Keratinocyte (primary cell): ENCODE results near the gene HNRNPLL. TPM values are rescaled to one million over a fixed set of nuclear protein-coding genes. Genes with fewer than 3 reads are reported as not detected.

Experiments
- DNase-seq: peaks from one replicate; pipeline ENCODE4 v3.0.0-alpha.2; 2011; ENCODE audit warnings: low read depth, missing footprints, low spot score
- FAIRE-seq: peaks from 2 replicates; lab custom pipeline; 2011; peaks lifted over from hg19 to GRCh38; lab: Jason Lieb, UNC
- H2AFZ ChIP-seq: 2 replicates; pipeline ENCODE4 v1.6.0; 2012; ENCODE audit warnings: low read length, control low read depth, inconsistent platforms; ENCODE audit not compliant: control insufficient read depth
- H3K27ac ChIP-seq: 2 replicates; pipeline ENCODE4 v1.5.1; 2011; ENCODE audit warnings: low read length; ENCODE audit not compliant: control insufficient read depth, insufficient read depth
- H3K27me3 ChIP-seq: 3 replicates; pipeline ENCODE4 v1.6.0; 2011; ENCODE audit warnings: low read length; ENCODE audit not compliant: control insufficient read depth, insufficient read depth; ENCODE audit errors: extremely low read depth
- H3K36me3 ChIP-seq, 2 experiments: 2 replicates in 1 of 2; 3 replicates in 1 of 2; pipeline ENCODE4 v1.5.1; 2011; ENCODE audit warnings: low read length in 2 of 2, mild to moderate bottlenecking in 1 of 2; ENCODE audit not compliant: control insufficient read depth in 2 of 2, insufficient read depth in 2 of 2; ENCODE audit errors: extremely low read depth in 1 of 2
- H3K4me1 ChIP-seq: 3 replicates; pipeline ENCODE4 v1.5.1; 2011; ENCODE audit warnings: low read length; ENCODE audit not compliant: control insufficient read depth, insufficient read depth; ENCODE audit errors: extremely low read depth
- H3K4me2 ChIP-seq: 3 replicates; pipeline ENCODE4 v1.6.0; 2011; ENCODE audit warnings: low read depth, low read length; ENCODE audit not compliant: control insufficient read depth, insufficient read depth; ENCODE audit errors: extremely low read depth
- H3K4me3 ChIP-seq, 3 experiments: fragments of 200-600 bp in 1 of 3; sonication (generic) in 1 of 3; 2 replicates in 2 of 3; 3 replicates in 1 of 3; pipeline ENCODE4 v1.5.1; 2011 to 2016; ENCODE audit warnings: low read length in 3 of 3, mild to moderate bottlenecking in 3 of 3, control low read depth in 2 of 3, inconsistent platforms in 1 of 3, low read depth in 1 of 3, mixed read lengths in 1 of 3, mixed run types in 1 of 3, moderate library complexity in 1 of 3; ENCODE audit not compliant: control insufficient read depth in 2 of 3, insufficient read depth in 2 of 3; ENCODE audit errors: extremely low read depth in 1 of 3
- H3K79me2 ChIP-seq: 2 replicates; pipeline ENCODE4 v1.6.0; 2012; ENCODE audit warnings: low read length; ENCODE audit not compliant: control insufficient read depth, insufficient read depth
- H3K9ac ChIP-seq: 3 replicates; pipeline ENCODE4 v1.6.0; 2011; ENCODE audit warnings: low read length; ENCODE audit not compliant: control insufficient read depth, insufficient read depth; ENCODE audit errors: extremely low read depth
- H3K9me1 ChIP-seq: 3 replicates; pipeline ENCODE4 v1.6.0; 2011; ENCODE audit warnings: low read length; ENCODE audit not compliant: control insufficient read depth, insufficient read depth; ENCODE audit errors: extremely low read depth
- H3K9me3 ChIP-seq: 2 replicates; pipeline ENCODE4 v1.5.1; 2012; ENCODE audit warnings: low read depth, low read length; ENCODE audit not compliant: control insufficient read depth
- H4K20me1 ChIP-seq: 3 replicates; pipeline ENCODE4 v1.6.0; 2011; ENCODE audit warnings: low read length; ENCODE audit not compliant: control insufficient read depth, insufficient read depth; ENCODE audit errors: extremely low read depth
- EZH2 ChIP-seq: IDR thresholded peaks from one replicate; pipeline ENCODE4 v1.6.1; 2012; ENCODE audit warnings: inconsistent platforms, mild to moderate bottlenecking, low read length, moderate library complexity
- dilution Hi-C: fragments of 300-500 bp; cut with MboI; formaldehyde crosslinking; loops from one replicate; pipeline ENCODE4 v1.7.0; 2020; ENCODE audit warnings: low sequenced_read_pairs; ENCODE audit not compliant: extremely low pct_ligation_motif_present
- polyA plus RNA-seq, 5 experiments: library from polyadenylated mRNA; depleted of rRNA in 3 of 5; stranded (reverse) in 3 of 5; stranded (forward) in 1 of 5; unstranded in 1 of 5; fragments of >200 nt; gene quantifications; 1 replicate in 1 of 5; 2 replicates in 3 of 5; 3 replicates in 1 of 5; pipeline versions ENCODE4 v1.2.1 to v1.2.3, GENCODE V29; 2011 to 2012; ENCODE audit warnings: missing spikeins in 2 of 5, low read depth in 1 of 5, low replicate concordance in 1 of 5
- TF ChIP-seq, protein P1 (sequence below), 3 experiments: IDR thresholded peaks in 1 of 3; conservative IDR thresholded peaks in 1 of 3; optimal IDR thresholded peaks in 1 of 3; 2 replicates in 2 of 3; 3 replicates in 1 of 3; pipeline versions ENCODE3 to v1.5.1; 2011; ENCODE audit warnings: low read length in 3 of 3, mild to moderate bottlenecking in 3 of 3, moderate library complexity in 2 of 3, control low read depth in 1 of 3, inconsistent platforms in 1 of 3; ENCODE audit not compliant: insufficient read depth in 2 of 3; ENCODE audit errors: extremely low read depth in 1 of 3

HNRNPLL gene
- polyA plus RNA-seq, 1 donor (not counting 4 experiments of a cell fraction or from before 2014, with no cell fraction given), result 53.8 TPM

DNA sequence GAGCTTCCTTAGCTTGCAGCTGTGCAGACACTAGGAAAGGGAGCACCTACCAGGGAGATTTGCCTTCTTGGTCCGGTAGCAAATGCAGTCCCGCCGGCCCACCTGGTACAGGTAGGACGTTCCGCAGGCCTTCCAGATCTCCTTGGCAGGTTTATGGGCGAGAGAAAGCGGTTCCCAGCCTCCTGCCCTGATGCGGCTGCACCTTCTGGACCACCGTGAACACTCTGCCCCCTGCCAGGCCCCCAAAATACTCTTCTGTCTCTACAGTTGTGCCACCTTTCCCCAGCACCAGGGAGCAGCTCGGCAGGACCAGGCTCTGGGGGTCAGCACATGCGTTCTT is 67.4 kb downstream of the HNRNPLL start:
- FAIRE-seq (no peak), DNase-seq (no peak)
- H3K79me2 ChIP-seq, result no peaks in the 10 kb centered on the region
- dilution Hi-C loops, result no loop called here
- peak overlapping the region; percentile 86 for H3K4me2 ChIP-seq
- no peaks in the 10 kb centered on the region for H3K36me3 ChIP-seq
- H3K9me3 ChIP-seq, result no peaks in the 10 kb centered on the region
- H3K9me1 ChIP-seq, result no peaks in the 10 kb centered on the region
- H3K9ac ChIP-seq, result peak overlapping the region; percentile 55
- peaks cover 3% of the 10 kb centered on the region for H3K4me1 ChIP-seq
- no peak overlapping the region for H3K4me3 ChIP-seq
- no peaks in the 10 kb centered on the region for H4K20me1 ChIP-seq
- no peak overlapping the region for H3K27ac ChIP-seq
- TF ChIP-seq EZH2, result no peak
- TF ChIP-seq, protein P1, sequence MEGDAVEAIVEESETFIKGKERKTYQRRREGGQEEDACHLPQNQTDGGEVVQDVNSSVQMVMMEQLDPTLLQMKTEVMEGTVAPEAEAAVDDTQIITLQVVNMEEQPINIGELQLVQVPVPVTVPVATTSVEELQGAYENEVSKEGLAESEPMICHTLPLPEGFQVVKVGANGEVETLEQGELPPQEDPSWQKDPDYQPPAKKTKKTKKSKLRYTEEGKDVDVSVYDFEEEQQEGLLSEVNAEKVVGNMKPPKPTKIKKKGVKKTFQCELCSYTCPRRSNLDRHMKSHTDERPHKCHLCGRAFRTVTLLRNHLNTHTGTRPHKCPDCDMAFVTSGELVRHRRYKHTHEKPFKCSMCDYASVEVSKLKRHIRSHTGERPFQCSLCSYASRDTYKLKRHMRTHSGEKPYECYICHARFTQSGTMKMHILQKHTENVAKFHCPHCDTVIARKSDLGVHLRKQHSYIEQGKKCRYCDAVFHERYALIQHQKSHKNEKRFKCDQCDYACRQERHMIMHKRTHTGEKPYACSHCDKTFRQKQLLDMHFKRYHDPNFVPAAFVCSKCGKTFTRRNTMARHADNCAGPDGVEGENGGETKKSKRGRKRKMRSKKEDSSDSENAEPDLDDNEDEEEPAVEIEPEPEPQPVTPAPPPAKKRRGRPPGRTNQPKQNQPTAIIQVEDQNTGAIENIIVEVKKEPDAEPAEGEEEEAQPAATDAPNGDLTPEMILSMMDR (optimal IDR thresholded peaks at IDR 0.05 in 1 of 3, IDR thresholded peaks at IDR 0.05 in 1 of 3, conservative IDR thresholded peaks at IDR 0.05 in 1 of 3; ENCODE audit: extremely low read depth in 1 of 3, insufficient read depth in 2 of 3, low read length in 3 of 3), result no peak
- no peak overlapping the region for H2AFZ ChIP-seq
- H3K27me3 ChIP-seq, result no peaks in the 10 kb centered on the region

DNA sequence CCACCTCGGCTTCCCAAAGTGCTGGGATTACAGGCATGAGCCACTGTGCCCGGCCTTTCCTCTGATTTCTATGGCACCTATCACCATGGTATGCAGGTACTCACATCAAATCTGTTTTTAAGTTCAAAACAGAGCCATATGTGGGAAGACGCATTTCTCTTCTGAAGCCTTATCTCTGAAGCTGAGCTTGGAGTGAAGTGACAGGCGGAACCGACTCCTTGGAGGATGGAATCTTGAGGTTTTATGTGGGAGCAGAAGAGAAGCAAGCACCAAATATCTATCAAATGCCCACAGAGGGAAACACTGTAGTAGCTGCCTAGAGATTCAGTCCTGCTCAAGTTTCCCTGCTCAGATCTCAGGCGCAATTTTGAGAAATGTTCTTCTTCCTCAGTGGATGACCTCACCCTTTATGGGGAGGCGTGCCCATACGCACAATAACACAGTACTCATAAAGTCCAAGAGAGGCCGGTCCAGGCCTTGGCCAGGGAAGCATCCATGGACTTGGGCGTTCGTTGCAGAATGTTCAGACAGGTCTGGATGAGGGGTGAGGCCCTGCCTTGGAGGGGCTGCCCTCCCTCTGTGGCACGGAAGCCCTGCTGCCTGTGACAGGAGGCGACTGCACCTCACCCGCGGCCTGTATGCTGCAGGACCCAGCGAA is 67.9 kb downstream of the HNRNPLL start:
- Histone ChIP-seq H3K9ac (no peak overlapping the region), H3K4me3 (no peak overlapping the region), H3K9me1 (no peaks in the 10 kb centered on the region), H3K27me3 (no peaks in the 10 kb centered on the region), H4K20me1 (no peaks in the 10 kb centered on the region), H3K4me2 (no peak overlapping the region), H3K27ac (no peak overlapping the region), H3K79me2 (no peaks in the 10 kb centered on the region), H3K4me1 (peaks cover 3% of the 10 kb centered on the region), H2AFZ (no peak overlapping the region), H3K36me3 (no peaks in the 10 kb centered on the region), H3K9me3 (no peaks in the 10 kb centered on the region)
- DNase-seq (no peak), FAIRE-seq (no peak)
- dilution Hi-C loops, result no loop called here
- TF ChIP-seq EZH2, result no peak
- TF ChIP-seq, protein P1 (optimal IDR thresholded peaks at IDR 0.05 in 1 of 3, IDR thresholded peaks at IDR 0.05 in 1 of 3, conservative IDR thresholded peaks at IDR 0.05 in 1 of 3; ENCODE audit: extremely low read depth in 1 of 3, insufficient read depth in 2 of 3, low read length in 3 of 3), result no peak
